NCI-H1436 (cell line): ENCODE measurements around the gene LIN9.
"Not testable (repeated sequence)": the region's sequence is repeated elsewhere in the genome, so short reads cannot be mapped to it uniquely, and the experiment has no call there.

Experiments
- DNase-seq: peaks from one replicate; lab custom pipeline; 2025; lab: John Stamatoyannopoulos, UW

LIN9 gene

DNA sequence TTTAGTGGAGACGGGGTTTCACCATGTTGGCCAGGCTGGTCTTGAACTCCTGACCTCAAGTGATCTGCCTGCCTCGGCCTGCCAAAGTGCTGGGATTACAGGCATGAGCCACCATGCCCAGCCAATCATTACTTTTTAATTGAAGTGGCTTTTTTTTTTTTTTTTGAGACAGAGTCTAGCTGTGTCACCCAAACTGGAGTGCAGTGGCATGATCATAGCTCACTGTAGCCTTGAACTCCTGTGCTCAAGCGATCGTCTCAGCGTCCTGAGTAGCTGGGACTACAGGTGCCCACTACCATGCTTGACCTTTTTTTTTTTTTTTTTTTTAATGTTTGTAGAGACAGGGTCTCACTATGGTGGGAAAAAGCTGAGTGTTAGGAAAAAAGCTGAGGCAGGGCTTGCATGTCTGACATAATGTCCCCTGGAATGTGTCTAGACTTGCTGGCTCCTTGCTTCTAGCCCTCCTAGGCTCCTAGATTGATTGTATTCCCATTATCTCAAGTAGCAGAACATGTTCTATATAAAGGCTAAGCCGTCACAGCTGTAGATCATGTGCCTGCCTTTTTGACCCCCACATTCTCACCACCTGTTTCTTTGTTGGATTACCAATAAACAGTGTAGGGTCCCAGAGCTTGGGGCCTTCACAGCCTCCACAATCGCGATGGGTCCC, 36.6 kb downstream of the LIN9 start:
- peak; percentile 29 for DNase-seq

- no peak for DNase-seq
Observed at GRCh38 chr1:226268421-226269124, 40.4 kb downstream of the LIN9 start.

GRCh38 chr1:226261818-226262217, 47.1 kb downstream of the LIN9 start:
- DNase-seq = no peak

GRCh38 chr1:226255380-226255779, 53.6 kb downstream of the LIN9 start:
- DNase-seq = no peak

GRCh38 chr1:226253933-226254332, 55.0 kb downstream of the LIN9 start:
- DNase-seq = no peak

DNA sequence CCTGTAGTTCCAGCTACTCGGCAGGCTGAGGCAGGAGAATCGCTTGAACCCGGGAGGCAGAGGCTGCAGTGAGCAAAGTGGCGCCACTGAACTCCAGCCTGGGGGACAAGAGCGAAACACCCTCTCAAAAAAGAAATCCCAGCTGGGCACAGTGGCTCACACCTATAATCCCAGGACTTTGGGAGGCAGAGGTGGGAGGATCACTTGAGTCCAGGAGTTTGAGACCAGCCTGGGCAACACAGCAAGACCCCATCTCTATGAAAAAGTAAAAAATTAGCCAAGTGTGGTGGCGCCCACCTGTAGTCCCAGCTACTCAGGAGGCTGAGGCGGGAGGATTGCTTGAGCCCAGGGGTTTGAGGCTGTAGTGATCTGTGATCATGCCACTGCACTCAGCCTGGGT, 56.1 kb downstream of the LIN9 start:
- DNase-seq = not testable (repeated sequence)

GRCh38 chr1:226250511-226250910, 58.5 kb downstream of the LIN9 start:
- no peak for DNase-seq

DNA sequence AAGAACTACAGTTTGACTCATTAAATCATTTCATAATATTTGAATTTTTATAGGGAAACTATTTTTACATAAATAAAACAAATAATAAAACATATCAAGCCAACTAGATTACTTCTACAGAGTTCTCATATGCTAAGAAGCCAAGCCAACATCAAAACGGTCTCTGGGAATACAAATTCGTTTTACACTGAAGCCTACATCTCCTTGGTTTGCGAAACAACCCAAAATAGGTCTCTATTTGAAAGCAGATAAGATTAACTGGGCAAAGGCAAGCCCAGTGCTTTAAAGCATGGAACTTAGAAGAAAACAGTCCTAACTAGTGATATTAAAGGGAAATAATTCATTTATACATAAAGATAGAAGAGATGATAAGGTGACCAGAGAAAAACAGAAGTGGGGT, 60.2 kb downstream of the LIN9 start:
- DNase-seq = no peak

DNA sequence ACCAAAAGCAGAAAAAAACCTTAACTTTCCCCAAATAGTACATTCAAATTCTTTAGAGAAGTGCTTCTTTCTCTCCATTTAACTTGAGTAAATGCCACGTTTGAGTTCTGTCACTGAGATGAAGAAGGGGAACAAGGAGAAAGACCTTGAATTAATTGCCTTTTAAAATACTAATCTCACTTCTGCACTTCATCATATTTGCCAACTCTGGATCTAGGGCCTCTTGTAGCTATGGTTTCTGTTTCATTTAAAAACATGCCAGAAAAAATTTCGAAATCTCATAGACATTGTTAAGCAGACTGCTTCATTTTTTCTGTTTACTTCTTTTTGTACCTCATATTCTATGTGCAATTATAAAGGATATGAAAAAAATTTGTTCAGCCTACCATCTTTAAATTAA, 60.9 kb downstream of the LIN9 start:
- DNase-seq = no peak

- DNase-seq = no peak
Observed at GRCh38 chr1:226239421-226239820, 69.5 kb downstream of the LIN9 start.

DNA sequence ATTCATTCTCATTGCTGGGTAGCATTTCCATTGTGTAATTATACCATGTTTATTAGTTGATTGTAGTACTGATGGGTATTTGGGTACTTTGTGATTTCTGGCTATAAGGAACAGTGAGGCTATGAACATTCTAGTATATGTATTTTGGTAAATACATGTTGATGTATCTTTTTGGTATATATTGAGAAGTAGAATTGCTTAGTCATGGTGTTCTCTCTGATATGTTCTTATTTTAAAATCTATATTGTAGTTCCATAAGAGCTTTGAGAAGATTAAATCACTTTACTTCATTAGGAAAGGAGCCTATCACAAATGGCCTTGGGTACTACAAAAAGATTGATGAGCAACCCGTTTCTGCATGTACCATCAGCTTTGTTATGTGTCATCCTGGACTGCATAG, 72.1 kb downstream of the LIN9 start:
- DNase-seq = no peak

GRCh38 chr1:226233806-226234205, 75.2 kb downstream of the LIN9 start:
- no peak for DNase-seq

DNA sequence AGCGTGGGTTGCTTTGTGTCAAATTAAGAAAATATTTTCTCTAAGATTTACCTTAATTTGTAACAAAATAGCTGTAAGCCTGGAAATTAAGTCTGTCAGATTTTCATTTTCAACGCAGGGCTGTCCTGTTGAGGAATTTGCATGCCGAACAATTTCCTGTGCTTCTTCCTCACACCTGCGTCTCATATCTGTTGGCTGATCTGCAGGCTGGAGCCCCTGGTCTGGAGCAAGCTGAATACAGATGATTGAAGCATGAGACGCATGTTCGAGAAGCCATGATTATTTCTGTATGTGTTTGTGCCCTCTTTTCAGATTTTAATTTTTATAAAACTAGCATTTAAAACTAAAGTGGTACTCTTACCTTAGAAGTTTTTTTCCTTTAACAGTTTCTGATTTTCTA, 75.7 kb downstream of the LIN9 start:
- no peak for DNase-seq

DNA sequence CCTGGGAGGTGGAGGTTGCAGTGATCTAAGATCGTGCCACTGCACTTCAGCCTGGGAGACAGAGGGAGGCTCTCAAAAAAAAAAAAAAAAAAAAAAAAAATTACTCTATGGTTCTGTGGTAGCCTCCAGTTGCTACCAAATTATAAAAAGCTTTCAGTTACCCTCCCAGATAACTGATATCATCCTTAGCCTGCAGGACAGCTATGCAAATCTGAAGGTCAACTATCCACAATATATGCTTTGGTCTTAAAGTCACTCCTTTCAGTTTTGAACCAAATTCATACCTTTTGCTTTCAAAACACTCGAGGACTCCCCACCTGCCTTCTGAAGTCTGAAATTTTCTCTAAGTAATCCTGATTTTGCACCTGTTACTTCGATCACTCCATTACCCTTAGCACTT, 82.4 kb downstream of the LIN9 start:
- no peak for DNase-seq

GRCh38 chr1:226223786-226224244, 85.1 kb downstream of the LIN9 start:
- DNase-seq = peak; percentile 35

DNA sequence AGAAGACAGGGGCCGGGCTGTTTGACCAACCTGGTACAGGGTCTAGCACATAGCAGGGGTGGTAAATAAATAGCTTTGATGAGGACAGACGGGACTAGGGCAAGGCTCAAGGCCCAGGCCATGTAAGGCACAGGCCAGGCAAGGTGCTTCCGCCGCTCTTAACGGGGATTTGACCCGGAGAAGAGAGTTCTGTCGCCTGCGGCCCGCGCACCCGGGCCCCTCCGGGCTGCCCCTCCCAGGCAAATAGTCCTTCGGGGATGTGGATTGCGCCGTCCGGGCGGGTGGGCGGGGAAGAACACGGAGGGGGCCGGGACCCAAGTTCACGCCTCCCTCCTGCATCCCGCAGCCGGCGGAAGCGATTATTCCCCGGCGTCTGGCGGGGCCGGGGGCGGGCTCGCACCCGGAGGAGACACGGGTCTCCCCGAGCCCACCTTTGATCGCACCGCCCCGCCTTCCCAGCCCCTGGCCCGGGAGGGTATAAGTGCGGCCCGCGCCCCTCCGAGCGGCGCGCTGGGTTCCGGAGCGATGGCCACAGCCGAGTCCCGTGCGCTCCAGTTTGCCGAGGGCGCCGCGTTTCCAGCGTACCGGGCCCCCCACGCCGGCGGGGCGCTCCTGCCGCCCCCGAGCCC, 85.7 kb downstream of the LIN9 start, which contains the start of gene MIXL1:
Gene MIXL1 (plus strand): TSS at position 508 of the 629 bp plus-strand sequence. CDS start 18 bp downstream, at position 526.
- DNase-seq = no peak

DNA sequence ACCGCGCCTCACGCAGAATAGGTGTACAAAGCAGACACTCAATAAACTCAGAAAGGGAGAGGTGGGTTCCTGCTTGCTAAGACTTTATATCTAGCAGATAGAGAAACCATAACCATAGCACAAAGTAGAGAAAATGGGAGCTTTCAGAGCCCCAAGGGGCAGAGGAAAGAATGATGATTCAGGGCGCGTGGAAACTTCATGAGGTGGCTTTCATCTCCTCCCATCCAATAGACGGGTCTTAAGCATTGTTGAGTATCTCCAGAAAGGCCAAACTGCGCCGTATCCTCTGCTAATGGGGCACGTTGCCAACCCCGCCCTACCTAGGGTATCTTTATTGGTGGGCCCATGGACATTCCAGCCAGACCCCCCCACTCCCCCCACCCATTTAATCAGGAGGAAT, 86.3 kb downstream of the LIN9 start:
- no peak for DNase-seq

GRCh38 chr1:226220473-226221189, 88.3 kb downstream of the LIN9 start:
- no peak for DNase-seq

GRCh38 chr1:226217273-226217672, 91.7 kb downstream of the LIN9 start:
- DNase-seq = no peak

DNA sequence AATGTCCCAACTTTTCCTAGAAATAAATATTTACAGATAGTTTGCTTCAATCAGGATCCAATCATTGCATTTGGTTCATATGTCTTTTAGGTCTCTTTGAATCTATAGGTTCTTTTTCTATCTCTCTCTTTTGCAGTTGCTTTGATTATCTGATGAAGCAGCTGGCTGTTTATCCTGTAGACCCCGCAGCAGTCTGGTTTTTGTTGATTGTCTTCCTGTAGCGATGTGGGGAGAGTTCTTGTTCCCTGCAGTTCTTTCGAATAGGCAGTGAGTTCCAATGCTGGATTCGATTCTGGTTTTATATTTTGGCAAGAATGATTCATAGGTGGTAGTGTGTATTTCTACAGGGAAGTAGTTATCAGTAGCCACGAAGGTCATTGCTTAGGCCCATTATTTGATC, 92.9 kb downstream of the LIN9 start:
- DNase-seq = no peak

DNA sequence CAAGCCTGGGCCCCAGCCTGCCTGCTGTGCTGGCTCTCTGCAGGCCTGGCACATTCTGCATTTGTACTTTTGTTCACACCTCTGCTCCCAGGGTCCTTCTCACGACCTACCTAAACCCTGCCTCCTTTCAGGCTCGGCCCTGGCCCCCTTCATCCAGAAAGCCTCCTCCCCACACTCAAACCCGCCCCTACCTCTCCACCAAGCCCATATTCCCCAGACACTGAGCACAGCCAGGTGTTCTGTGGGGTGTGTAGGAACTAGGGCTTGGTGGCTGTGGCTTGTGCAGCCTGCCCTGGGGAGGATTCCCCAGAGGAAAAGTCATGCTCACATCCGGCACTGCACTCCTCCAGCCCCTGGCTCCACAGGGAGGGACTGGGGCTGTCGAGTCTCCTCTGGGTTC, 93.7 kb downstream of the LIN9 start:
- DNase-seq = peak; percentile 67

- DNase-seq = no peak
Observed at GRCh38 chr1:226212545-226212944, 96.4 kb downstream of the LIN9 start.
